Measurements from ENCODE around the gene CHD2. TPM values are rescaled to one million over a fixed set of nuclear protein-coding genes. Genes with fewer than 3 reads are reported as not detected.

The CHD2 gene
- total and polyA plus RNA-seq, 4 donors = 13.9 to 90.2 (median 49.4) TPM

DNA sequence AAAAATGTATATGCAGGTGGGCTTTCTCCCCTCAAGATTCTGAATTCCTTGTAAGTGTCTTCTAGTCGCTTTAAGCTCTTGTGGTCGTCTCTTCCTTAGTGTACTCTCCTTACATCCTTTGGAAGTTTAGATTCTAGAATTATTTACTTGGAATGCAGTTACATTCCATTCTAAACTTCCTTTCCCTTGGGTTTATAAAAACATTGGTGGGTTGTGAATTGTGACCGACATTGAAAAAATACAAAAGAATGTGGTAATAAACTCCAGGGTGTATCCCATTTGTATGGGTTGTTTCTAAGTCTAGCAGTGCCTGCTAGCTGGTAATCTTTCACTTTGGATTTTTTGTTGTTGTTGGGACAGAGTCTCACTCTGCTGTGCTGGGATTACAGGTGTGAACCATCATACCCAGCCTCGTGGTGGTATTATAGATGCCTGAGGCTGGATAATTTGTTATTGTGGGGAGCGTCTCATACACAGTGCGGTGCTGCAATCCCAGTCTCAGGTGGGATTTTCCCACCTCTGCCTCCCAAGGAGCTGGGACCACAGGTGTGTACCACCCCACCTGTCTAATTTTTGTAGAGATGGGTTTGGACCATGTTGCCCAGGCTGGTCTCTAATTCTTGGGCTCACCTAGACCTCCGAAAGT is 9.1 kb downstream of the CHD2 start:
- H3K36me3 ChIP-seq (ENCODE audit: control insufficient read depth in 4 of 4, insufficient read depth in 3 of 4, low read depth in 1 of 4, low read length in 3 of 4) = no peaks in the 10 kb centered on the region
- peak overlapping the region in 1 of 2 donors; percentile 57 for H3K9ac ChIP-seq (ENCODE audit: low read depth in 1 of 2, low read length in 2 of 2)
- H3K4me3 ChIP-seq (ENCODE audit: low read depth in 1 of 3, low read length in 3 of 3) = no peak overlapping the region
- H3K4me1 ChIP-seq (ENCODE audit: control insufficient read depth in 4 of 4, insufficient read depth in 4 of 4, low read length in 3 of 4) = peaks cover 26 to 64% (median 51%) of the 10 kb centered on the region in 4 donors
- no peaks in the 10 kb centered on the region for H3K9me3 ChIP-seq (ENCODE audit: control insufficient read depth in 4 of 4, low read length in 3 of 4)
- H3K27ac ChIP-seq (ENCODE audit: low read depth in 1 of 2, low read length in 2 of 2) = peak overlapping the region; percentile 96 to 98
- WGBS = 61% methylated on average over 7 of the region's 7 CpGs
- no peaks in the 10 kb centered on the region for H3K27me3 ChIP-seq (ENCODE audit: control insufficient read depth in 4 of 4, insufficient read depth in 4 of 4, low read length in 3 of 4)
- no peak for DNase-seq (ENCODE audit: low spot score)
- TF ChIP-seq GABPA (IDR thresholded peaks at IDR 0.05 in 1 of 2, conservative IDR thresholded peaks at IDR 0.05 in 1 of 2) = no peak
- TF ChIP-seq FOXA1 (IDR thresholded peaks at IDR 0.05) = no peak
- TF ChIP-seq CTCF (IDR thresholded peaks at IDR 0.05; ENCODE audit: low read depth, low read length, missing input control) = no peak
- TF ChIP-seq EGR1 (IDR thresholded peaks at IDR 0.05; ENCODE audit: low read depth in 2 of 2) = no peak
- TF ChIP-seq HNF4G (IDR thresholded peaks at IDR 0.05) = no peak
- TF ChIP-seq YY1 (IDR thresholded peaks at IDR 0.05) = no peak
- TF ChIP-seq JUND (IDR thresholded peaks at IDR 0.05) = no peak
- no peak for TF ChIP-seq FOXA2 (IDR thresholded peaks at IDR 0.05)
- TF ChIP-seq RXRA (IDR thresholded peaks at IDR 0.05) = no peak
- TF ChIP-seq ATF3 (IDR thresholded peaks at IDR 0.05) = no peak
- no peak for TF ChIP-seq NR2F2 (IDR thresholded peaks at IDR 0.05)
- TF ChIP-seq RAD21 (IDR thresholded peaks at IDR 0.05) = no peak
- TF ChIP-seq, protein P1, sequence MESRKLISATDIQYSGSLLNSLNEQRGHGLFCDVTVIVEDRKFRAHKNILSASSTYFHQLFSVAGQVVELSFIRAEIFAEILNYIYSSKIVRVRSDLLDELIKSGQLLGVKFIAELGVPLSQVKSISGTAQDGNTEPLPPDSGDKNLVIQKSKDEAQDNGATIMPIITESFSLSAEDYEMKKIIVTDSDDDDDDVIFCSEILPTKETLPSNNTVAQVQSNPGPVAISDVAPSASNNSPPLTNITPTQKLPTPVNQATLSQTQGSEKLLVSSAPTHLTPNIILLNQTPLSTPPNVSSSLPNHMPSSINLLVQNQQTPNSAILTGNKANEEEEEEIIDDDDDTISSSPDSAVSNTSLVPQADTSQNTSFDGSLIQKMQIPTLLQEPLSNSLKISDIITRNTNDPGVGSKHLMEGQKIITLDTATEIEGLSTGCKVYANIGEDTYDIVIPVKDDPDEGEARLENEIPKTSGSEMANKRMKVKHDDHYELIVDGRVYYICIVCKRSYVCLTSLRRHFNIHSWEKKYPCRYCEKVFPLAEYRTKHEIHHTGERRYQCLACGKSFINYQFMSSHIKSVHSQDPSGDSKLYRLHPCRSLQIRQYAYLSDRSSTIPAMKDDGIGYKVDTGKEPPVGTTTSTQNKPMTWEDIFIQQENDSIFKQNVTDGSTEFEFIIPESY (IDR thresholded peaks at IDR 0.05) = no peak
- TF ChIP-seq TAF1 (conservative IDR thresholded peaks at IDR 0.05) = no peak
- TF ChIP-seq MAX (IDR thresholded peaks at IDR 0.05) = no peak
- TF ChIP-seq, protein P2, sequence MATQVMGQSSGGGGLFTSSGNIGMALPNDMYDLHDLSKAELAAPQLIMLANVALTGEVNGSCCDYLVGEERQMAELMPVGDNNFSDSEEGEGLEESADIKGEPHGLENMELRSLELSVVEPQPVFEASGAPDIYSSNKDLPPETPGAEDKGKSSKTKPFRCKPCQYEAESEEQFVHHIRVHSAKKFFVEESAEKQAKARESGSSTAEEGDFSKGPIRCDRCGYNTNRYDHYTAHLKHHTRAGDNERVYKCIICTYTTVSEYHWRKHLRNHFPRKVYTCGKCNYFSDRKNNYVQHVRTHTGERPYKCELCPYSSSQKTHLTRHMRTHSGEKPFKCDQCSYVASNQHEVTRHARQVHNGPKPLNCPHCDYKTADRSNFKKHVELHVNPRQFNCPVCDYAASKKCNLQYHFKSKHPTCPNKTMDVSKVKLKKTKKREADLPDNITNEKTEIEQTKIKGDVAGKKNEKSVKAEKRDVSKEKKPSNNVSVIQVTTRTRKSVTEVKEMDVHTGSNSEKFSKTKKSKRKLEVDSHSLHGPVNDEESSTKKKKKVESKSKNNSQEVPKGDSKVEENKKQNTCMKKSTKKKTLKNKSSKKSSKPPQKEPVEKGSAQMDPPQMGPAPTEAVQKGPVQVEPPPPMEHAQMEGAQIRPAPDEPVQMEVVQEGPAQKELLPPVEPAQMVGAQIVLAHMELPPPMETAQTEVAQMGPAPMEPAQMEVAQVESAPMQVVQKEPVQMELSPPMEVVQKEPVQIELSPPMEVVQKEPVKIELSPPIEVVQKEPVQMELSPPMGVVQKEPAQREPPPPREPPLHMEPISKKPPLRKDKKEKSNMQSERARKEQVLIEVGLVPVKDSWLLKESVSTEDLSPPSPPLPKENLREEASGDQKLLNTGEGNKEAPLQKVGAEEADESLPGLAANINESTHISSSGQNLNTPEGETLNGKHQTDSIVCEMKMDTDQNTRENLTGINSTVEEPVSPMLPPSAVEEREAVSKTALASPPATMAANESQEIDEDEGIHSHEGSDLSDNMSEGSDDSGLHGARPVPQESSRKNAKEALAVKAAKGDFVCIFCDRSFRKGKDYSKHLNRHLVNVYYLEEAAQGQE (IDR thresholded peaks at IDR 0.05) = no peak
- no peak for TF ChIP-seq SP1 (IDR thresholded peaks at IDR 0.05)
